Raji (cell line): Measurements from ENCODE around the gene GCNA.

ENCODE experiments used
- POLR2A ChIP-seq: IDR thresholded peaks from 2 replicates; pipeline ENCODE4 v1.6.1; 2011; ENCODE audit warnings: low read depth, low read length, control low read depth; ENCODE audit not compliant: insufficient read depth

Gene GCNA

GRCh38 chrX:71604141-71604540, 25.9 kb downstream of the GCNA start:
- no peak for TF ChIP-seq POLR2A

- no peak for TF ChIP-seq POLR2A
These were observed 26.7 kb downstream of the GCNA start for GRCh38 chrX:71604796-71605568.

- no peak for TF ChIP-seq POLR2A
These were observed 28.4 kb downstream of the GCNA start for GRCh38 chrX:71606536-71607216.

- TF ChIP-seq POLR2A, result no peak
These were observed 29.3 kb downstream of the GCNA start for GRCh38 chrX:71607488-71607887.

- TF ChIP-seq POLR2A, result no peak
These were observed 31.0 kb downstream of the GCNA start for GRCh38 chrX:71609095-71609750.

GRCh38 chrX:71612256-71612655, 34.0 kb downstream of the GCNA start:
- no peak for TF ChIP-seq POLR2A

GRCh38 chrX:71615056-71615455, 36.8 kb downstream of the GCNA start:
- TF ChIP-seq POLR2A, result no peak

- TF ChIP-seq POLR2A, result no peak
These were observed 37.7 kb downstream of the GCNA start for GRCh38 chrX:71615954-71616353.

- TF ChIP-seq POLR2A, result no peak
These were observed 38.7 kb downstream of the GCNA start for GRCh38 chrX:71616672-71617529.

- no peak for TF ChIP-seq POLR2A
These were observed 39.5 kb downstream of the GCNA start for GRCh38 chrX:71617742-71618141.

- TF ChIP-seq POLR2A, result no peak
These were observed 40.1 kb downstream of the GCNA start, which contains the start of gene CXCR3 for GRCh38 chrX:71618303-71618721. Gene CXCR3, minus strand, starts transcription at chrX:71618511. Its CDS starts 62 bp downstream, at chrX:71618449.

GRCh38 chrX:71618787-71619186, 40.5 kb downstream of the GCNA start:
- no peak for TF ChIP-seq POLR2A

GRCh38 chrX:71619193-71619592, 41.0 kb downstream of the GCNA start:
- no peak for TF ChIP-seq POLR2A

- no peak for TF ChIP-seq POLR2A
These were observed 41.7 kb downstream of the GCNA start for GRCh38 chrX:71619986-71620385.

- no peak for TF ChIP-seq POLR2A
These were observed 43.4 kb downstream of the GCNA start for GRCh38 chrX:71621603-71622002.
